Muscle of arm (tissue), 12 donors: ENCODE results near the gene ARL4D. TPM values are rescaled to one million over a fixed set of nuclear protein-coding genes. Genes with fewer than 3 reads are reported as not detected.
"Not testable (repeated sequence)": the region's sequence is repeated elsewhere in the genome, so short reads cannot be mapped to it uniquely, and the experiment has no call there.

Experiments
- DNase-seq: peaks from one replicate; pipeline ENCODE4 v3.0.0-alpha.2; 2013
- polyA plus RNA-seq, 12 donors: library from polyadenylated mRNA; unstranded; fragments of 120-200 nt; gene quantifications; one replicate each; pipeline ENCODE4 v1.2.1, GENCODE V29; 2013; ENCODE audit not compliant: insufficient read length in 12 of 12

The ARL4D gene
- polyA plus RNA-seq, 12 donors = 7.2 to 15.9 (median 7.9) TPM; not detected in 1

DNA sequence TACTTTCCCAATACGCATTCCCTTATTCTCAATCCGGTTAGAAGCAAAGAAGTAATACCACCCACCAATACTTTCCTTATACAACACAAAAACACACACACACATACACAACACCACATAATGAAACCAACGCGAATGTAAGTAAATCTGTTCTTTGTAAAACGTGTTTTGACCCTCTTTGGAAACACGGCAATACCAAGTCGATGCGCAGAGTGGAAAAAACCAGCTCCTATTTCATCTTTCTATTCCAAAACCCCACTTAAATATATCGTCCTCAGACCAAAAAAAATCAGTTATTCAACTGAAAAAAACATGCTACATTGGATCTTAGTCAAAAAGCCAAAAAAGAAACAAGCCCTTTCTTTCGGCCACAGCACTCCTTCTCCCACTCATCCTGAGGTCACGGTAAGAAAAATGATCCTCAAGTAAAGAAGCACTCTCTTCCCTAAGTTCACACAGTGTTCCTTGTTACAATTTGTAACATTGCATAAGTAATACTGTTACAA is 31.0 kb upstream of the ARL4D start:
- peak; percentile 89 for DNase-seq

DNA sequence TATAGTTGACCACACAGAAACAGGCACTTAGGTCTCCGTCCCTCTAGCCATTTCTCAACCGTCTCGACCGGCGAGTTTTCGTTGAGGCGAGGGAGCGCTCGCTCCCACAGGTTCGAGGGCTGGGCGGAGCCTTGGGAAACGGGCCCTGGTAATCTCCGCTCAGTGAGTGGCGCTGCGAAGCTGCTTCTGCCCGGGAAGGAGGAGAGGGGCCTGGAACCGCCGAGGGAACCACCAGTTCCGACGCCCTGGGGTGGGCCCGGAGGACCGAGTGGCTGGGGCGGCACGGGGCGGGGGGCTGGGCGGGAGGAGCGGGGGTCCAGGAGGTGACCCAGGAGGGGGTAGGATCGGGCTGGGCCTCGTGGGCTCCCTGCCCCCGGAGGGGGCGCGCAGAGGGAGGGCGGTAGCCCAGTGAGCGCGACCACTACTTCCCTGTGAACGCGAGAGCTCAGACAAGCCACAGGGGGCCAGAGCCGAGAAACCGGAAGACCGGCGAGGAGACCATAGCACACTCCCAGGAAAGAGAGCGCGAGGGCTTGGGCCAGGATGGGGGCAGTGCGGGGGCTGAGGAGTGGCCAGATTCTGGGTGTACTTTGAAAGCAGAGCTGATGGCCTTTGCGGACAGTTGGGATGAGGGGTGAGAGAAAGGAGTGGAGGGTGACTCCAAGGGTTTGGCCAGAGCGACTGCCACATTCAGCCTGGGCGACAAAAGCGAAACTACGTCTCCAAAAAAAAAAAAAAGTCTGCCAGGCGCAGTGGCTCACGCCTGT is 29.9 kb upstream of the ARL4D start:
- DNase-seq = peak; percentile 90

DNA sequence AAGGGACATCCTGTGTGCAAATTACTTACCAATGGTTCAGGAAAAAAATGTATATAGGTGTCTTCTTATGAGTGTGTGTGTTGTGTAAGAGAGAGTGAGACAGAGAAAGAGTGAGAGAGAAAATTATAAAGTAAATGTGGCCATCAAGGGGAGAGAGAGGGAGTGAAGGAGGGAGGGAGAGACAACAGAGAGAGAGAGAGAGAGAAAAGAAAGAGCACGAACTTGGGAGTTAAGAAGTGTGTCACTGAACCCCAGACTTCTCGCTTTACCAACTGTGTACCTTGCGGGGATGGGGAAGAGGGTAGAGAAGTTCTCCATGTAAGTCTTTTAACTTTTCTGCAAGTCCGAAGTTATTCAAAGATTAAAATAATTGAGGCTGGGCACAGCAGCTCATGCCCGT is 28.8 kb upstream of the ARL4D start:
- no peak for DNase-seq

DNA sequence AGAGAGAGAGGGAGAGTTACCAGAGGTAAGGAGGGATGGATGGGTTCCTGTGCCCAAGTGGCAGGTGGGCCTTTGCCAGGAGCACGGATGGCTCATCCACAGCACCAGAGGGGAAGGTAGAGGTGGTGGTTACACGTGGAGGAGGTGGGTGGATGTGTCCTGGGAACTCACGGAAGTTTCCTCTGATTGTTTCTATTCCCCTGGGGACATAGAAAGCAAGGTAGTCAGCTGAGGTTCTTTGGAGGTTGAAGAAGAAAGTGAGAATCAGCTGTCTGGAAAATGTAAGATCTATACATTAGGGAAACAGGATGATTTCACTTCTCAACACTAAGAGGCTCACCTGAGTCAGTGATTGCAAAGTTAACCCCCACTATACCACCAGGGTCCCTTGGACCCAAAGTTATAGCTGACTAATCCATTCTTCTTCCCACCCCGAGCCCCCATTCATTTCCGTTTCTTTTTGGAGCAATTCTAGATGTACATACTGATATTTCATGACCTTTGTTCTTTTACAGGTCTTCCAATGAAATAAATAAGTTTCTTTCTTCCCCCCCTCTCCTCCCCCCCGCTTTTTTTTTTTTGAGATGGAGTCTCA is 27.5 kb upstream of the ARL4D start:
- DNase-seq = no peak

DNA sequence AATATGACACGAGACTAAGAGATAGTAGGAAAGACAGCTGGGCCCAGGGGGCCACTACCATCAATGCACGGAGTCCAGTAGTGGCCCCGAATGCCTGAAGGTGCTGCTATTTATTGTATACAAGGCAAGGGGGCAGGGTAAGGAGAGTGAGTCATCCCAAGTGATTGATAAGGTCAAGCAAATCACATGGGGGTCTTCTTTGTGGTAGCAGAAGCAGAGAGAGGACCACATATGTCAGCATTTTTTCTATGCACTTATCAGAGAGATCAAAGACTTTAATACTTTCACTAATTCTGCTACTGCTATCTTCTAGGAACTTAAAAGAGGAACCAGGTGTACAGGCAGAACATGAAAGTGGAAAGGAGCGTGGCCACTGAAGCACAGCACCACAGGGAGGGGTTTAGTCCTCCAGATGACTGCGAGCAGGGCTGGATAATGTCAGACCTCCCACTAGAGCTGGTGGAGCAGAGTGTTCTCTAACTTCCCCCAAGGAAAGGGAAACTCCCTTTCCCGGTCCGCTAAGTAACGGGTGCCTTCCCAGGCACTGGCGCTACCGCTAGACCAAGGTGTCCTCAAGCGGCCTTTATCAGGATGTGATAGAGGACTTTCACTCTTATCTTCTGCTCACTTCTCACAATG is 26.4 kb upstream of the ARL4D start:
- DNase-seq = no peak

DNA sequence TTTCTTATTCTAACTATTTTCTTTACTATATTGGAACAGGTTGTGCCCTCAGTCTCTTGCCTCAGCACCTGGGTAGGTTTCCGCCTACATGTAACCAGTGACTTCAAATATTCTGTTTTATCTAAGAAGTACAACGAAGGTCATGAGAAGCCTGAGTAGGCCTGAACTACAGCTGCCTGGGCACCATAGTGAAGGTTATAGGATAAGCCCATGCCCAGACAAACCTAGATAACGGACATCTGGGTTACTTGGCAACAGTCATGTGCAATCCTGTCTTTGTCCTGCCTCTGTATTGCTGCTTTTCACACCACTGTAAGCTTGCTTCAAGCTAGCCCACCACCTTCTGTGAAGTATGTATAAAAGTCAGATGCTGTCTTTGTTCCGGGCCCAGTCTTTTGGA is 25.4 kb upstream of the ARL4D start:
- no peak for DNase-seq

DNA sequence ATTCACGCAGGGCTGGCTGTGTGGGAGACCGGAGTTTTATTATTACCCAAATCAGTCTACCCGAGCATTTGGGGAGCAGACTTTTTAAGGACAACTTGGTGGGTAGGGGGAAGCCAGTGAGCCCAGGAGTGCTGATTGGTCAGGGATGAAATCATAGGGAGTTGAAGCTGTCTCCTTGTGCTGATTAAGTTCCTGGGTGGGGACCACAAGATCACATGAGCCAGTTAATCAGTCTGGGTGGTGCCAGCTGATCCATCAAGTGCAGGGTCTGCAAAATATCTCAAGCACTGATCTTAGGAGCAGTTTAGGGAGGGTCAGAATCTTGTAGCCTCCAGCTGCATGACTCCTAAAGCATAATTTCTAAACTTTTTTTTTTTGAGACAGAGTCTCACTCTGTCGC is 22.9 kb upstream of the ARL4D start:
- not testable (repeated sequence) for DNase-seq

DNA sequence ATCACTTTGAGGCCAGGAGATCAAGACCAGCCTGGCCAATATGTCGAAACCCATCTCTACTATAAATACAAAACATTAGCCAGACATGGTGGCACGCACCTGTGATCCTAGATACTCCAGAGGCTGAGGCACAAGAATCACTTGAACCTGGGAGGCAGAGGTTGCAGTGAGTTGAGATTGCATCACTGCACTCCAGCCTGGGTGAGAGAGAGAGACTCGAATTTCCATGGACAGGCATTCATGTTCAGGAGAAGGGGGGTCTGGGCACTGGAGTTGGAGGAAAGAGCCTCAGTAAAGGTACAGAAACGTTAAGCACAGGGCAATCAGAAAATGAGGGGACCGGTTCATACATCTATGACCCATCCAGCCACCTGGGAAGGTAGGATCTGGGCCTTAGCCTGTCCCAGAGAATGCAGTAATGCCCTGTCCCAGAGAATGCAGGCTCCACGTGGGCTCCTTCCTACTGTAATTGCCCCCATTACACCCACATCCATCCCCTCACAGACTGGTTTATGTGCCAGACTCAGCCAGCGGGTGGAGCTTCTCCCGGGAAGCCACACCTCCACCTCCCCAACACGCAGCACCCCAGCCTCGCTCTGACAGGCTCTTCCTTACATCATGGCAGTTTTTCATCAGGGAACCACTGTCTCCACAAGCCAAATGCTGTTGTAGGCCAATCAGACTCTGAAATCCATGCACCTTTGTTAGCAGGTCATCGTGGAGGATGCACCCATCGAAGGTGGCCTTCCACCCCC is 21.6 kb upstream of the ARL4D start:
- no peak for DNase-seq

DNA sequence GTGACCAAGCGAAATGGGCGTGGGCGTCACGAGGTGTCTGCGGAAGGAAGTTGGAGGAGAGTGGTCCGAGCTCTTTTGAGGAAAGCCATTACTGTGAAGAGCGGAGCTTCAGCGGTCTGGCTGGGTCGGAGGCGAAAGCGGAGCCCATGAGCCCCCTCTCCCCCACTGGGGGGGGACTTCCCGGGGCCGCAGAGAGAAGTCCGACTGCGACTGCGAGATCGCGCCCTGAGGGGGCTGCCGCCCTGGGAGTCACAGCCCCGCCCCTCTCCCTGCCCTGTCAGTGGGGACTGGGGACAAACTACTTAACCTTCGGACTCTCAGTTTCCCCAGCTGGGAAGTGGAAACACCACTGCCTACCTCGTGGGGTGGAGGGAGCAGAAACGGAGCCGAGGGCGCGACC is 20.0 kb upstream of the ARL4D start:
- DNase-seq = no peak

DNA sequence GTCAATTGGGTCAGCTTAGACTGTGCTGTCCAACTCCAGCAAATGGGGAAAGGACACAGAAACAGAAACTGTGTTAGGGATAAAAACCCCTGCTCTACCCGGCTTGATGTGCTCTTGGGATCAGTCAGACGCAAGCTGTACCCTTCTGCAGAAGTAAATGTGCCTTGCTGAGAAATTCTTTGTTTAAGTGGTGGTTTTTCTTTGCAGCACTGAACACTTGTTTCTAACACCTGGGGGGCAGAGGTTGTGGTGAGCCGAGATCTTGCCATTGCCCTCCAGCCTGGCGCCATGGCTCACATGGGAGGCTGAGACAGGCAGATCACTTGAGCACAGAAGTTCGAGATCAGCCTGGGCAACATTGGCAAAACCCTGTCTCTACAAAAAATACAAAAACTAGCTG is 18.5 kb upstream of the ARL4D start:
- no peak for DNase-seq

DNA sequence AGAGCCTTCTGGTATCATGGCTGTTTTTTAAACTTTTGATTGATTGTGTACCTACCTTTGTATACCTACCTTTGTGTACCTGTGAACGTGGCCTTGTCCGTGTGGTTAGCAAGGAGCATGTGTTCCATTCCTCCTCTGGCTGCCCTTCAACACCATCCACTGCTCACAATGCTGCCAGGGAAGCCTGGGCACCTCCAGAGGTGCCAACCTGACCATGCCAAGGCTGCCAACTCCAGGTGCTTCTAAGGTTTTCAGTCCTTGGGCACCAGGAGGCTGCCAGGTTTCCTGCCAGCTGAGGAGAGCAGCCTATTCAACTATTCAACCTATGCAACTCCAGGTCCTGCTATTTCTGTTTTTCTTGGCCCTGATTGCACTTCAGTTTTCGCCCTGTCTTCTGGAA is 17.6 kb upstream of the ARL4D start:
- no peak for DNase-seq

DNA sequence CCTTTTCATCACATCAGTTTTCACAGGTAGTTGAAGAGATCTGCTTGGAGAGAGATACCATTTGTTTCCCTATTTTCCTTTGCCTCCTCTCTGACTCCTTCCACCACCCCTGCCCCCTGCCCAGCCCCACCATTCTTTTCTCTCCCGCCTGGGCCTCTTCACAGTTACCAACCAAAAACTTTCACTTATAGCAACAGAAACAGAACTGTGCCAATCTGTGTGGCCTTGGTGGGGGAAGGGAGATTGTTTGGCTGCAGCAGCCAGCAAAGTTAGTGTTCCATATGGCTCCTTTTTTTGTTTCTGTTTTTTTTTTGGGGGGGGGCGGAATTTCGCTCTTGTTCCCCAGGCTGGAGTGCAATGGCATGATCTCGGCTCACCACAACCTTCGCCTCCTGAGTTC is 17.2 kb upstream of the ARL4D start:
- no peak for DNase-seq

DNA sequence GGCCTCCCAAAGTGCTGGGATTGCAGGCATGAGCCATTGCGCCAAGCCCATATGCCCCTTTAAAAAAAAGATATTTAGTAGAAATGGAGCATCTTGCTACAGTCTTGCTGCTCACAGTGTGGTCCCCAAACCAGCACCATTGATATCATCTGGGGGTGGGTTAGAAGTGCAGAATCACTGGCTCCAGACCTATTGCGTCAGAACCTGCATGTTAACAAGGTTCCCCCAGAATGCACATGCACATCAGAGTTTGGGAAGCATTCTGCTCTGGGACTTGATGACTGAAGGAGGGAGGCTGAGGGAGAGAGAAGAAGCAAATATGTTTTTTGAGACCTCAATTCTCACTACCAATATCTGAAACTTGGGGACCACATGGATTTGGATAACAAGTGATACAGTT is 16.0 kb upstream of the ARL4D start:
- no peak for DNase-seq

DNA sequence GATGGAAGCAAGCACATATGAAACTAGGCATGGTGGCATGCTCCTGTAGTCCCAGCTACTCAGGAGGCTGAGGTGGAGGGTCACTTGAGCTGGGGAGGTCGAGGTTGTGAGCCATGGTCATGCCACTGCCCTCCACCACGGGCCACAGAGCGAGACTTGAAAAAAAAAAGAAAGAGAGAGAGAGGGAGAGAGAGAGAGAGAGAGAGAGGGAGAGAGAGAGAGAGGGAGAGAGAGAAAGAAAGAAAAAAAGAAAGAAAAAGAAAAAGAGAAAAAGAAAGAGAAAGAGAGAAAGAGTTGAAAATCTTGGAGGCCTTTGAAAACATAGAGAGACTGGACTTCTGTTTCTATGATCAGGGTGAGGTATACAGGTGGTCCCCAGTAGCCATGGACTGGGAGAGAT is 15.4 kb upstream of the ARL4D start:
- DNase-seq = no peak

DNA sequence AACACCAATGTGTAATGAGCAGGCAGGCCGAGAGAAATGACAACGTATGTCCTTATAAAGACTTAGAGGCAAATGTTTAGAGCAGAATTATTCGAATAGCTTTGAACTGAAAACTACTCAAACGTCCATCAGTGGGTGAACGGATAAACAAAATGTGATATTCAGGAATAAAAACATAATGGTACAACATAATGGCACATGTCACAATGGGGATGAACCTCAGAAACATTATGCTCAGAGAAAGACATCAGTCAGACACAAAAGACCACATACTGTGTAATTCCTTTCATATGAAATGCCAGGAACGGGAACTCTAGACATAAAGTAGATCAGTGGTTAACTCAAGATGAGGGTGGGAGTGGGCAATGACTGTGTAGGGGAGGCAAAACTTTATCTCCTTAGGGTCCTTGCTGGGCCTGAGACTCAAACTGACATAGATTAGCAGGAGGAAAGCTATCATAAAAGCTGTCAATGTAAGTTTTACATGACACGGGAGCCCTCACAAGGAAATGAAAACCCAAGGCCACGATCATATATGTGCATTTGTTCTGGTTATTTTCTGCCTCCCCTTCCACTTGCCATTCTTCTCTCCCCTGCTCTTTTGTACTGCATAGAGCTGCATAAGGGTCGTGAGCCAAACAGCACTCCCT is 14.8 kb upstream of the ARL4D start:
- no peak for DNase-seq

DNA sequence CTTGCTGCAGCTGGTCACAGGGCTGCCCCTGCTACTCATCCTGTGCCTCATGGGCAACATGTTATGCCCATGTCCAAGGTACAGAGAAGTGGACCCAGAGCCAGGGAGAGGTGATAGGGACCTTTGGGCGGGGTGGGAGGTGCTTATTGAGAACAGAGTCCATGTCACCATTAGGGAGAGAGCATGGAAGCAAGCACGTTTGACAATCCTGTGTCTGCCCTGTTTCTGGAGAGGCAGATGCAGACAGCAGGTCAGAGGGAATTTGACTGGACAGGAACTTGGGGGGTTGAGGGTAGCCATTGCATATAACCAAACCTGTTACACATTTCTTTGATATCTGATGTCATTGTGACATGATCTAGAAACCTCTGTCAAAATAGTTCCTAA is 14.3 kb upstream of the ARL4D start:
- no peak for DNase-seq

DNA sequence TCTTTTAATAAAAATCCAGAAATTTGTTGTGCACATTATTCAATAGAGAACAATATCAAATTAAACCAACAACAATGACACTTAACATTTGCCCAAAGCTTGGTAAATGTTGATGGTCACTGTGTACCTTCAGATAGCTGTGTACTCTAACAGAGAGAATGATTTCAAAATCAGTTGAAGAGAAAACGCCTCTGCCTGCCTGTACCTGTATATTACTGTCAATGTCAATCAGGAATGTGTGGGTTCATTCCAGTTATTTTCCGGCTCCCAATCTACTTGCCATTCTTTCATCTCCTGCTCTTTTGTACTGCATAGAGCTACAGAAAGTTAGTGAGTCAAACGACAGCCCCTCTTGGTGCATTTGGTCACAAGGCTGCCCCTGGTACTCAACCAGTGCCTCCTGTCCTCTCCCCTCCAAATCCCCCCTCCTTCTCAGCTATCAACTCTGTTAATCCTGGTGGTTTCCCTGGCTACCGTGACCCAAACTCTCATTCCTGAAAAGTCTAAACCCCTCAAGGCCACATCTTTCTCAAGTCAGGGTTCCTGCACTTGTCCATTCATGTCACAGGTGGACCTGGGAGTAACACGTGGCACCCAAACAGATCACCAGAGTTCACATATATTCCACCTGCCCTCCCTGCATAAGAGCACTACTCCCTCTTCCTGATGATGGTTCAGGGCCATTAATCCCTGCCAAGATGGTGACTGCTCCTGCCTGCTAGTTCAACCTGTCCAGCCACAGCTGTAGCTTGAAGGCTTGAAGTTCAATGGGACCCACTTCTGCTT is 13.6 kb upstream of the ARL4D start:
- DNase-seq = no peak

DNA sequence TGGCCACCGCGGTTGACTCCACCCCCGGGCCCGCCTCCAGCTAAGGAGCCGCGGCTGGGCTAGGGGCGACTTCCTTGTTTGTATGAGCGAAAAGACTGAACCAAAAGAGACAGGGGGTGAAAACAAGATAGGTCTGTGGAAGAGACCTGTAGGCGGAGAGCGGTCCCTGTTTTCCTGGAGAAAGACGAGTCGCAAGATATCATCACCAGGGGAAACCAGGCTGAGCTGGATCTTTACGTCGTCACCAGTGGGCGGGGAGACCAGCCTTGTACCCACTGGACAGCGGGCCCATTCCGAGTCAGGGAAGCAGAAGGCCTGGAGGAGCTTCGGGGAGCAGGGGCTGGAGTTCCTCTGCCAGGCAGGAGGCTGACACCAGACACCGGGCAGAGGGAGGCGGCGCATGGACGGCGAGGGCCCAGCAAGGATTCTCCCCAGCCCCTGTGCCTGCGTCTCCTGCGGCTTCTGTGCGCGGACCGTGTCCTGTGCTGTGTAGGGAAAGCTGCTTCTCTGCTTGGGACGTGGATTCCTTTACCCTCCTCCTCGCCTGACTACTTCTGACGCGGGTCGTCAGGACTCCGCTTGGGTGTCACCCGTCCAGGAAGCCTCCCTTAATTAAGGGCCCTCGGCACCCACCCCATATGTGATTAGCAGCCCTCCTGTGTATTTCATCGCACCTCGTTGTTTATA is 10.3 kb upstream of the ARL4D start:
- peak; percentile 96 for DNase-seq

DNA sequence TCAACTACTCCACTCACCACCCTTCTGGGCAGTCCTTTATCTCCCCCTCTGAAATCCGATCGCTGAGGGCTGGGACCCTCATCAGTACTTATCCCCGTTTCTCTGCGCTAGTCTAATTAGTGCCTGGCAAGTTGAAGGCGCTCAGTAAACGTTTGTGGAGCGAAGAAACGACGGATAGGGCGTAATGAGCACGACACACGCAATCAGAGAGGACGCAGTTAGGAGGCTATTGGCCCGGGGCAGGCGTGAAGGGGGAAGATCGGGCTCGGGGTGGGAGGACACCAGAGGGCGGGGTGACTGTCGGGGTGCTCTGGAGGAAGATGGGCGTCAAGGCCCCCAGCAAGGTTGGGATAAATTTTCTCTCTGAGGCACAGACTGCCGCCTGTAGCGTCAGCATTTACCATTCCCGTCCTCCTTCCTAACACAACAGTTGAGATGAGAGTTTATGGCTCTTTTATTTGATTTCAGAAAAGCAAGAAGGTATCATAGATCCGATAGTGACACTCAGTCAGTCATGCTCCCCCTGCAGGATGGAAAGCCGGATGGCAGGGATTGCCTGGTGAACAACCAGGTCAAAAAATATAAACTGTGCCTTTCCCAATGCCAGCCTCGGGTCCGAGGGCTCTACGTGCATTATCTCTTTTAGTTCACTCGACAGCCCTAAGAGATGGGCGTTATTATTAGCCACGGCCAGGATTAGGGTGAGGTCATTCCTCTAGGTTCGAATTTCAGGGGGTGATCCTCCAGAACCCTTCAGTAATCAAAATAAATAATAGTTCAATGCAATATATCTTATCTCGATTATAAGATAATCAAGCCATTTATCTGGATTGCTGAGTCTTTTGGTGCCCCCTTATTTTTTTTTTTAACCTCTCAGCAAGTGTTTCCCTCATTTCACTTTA is 9.5 kb upstream of the ARL4D start:
- DNase-seq = peak; percentile 90
